ENCODE measurements around the gene RIN3.

DNA sequence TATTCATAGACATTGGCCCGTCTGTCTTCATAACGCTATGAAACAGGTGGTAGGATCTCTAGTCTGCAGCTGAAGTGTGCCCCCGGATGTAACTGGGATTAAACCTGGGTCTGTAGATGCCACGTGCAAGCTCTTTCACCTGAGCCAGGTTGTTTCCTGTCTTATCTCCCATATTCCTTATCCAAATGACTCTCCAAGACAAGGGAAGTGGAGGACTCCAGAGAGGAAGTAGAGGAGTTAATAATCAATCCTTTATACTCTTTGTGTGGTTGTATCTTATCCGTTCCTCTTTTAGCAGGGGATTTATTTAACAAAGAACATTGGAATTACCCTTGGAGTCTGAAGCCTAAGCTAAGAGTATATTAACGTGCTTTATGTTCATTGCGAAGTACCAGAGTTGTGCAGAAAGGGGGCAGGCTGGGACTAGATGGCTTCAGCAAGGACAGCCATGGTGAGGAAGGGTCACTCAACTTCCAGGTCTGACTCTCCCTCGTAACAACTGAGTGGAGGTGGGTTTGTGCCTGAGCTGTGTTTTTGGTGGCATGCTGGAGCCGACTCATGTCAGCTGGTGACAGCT is 82.8 kb downstream of the RIN3 start:
- TF ChIP-seq, protein P1, sequence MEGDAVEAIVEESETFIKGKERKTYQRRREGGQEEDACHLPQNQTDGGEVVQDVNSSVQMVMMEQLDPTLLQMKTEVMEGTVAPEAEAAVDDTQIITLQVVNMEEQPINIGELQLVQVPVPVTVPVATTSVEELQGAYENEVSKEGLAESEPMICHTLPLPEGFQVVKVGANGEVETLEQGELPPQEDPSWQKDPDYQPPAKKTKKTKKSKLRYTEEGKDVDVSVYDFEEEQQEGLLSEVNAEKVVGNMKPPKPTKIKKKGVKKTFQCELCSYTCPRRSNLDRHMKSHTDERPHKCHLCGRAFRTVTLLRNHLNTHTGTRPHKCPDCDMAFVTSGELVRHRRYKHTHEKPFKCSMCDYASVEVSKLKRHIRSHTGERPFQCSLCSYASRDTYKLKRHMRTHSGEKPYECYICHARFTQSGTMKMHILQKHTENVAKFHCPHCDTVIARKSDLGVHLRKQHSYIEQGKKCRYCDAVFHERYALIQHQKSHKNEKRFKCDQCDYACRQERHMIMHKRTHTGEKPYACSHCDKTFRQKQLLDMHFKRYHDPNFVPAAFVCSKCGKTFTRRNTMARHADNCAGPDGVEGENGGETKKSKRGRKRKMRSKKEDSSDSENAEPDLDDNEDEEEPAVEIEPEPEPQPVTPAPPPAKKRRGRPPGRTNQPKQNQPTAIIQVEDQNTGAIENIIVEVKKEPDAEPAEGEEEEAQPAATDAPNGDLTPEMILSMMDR (IDR thresholded peaks at IDR 0.05): no peak
- TF ChIP-seq ZFX (IDR thresholded peaks at IDR 0.05; ENCODE audit: borderline replicate concordance): no peak
